Endothelial cell of umbilical vein (primary cell): ENCODE measurements around the gene C5AR2.

Experiments
- CTCF ChIP-seq, 2 donors: IDR thresholded peaks; 1 replicate in 1 of 2; 2 replicates in 1 of 2; pipeline ENCODE4 v1.5.1; 2011; ENCODE audit warnings: low read length in 2 of 2, mild to moderate bottlenecking in 2 of 2, moderate library complexity in 2 of 2, control low read depth in 1 of 2, inconsistent platforms in 1 of 2, low read depth in 1 of 2; ENCODE audit not compliant: insufficient read depth in 1 of 2; ENCODE audit errors: extremely low read depth in 1 of 2
- EZH2 ChIP-seq: IDR thresholded peaks from 2 replicates; pipeline ENCODE4 v1.6.1; 2012; ENCODE audit warnings: borderline replicate concordance, low read depth, mild to moderate bottlenecking, moderate library complexity, low read length, inconsistent platforms; ENCODE audit not compliant: severe bottlenecking
- GATA2 ChIP-seq: IDR thresholded peaks from 2 replicates; pipeline ENCODE4 v1.7.0; 2011; ENCODE audit warnings: low read depth, mild to moderate bottlenecking, moderate library complexity, mixed read lengths, low read length; ENCODE audit not compliant: insufficient read length, insufficient read depth
- MAX ChIP-seq: IDR thresholded peaks from 2 replicates; pipeline ENCODE4 v1.6.1; 2011; ENCODE audit not compliant: insufficient read depth, insufficient read length
- POLR2A ChIP-seq: IDR thresholded peaks from 2 replicates; pipeline ENCODE4 v1.6.1; 2012; ENCODE audit warnings: low read depth, mild to moderate bottlenecking, control low read depth, low read length

- TF ChIP-seq EZH2 (no peak), POLR2A (no peak), CTCF (IDR thresholded peaks at IDR 0.05; ENCODE audit: extremely low read depth in 1 of 2, insufficient read depth in 1 of 2, low read depth in 1 of 2, low read length in 2 of 2) (no peak), GATA2 (no peak), MAX (no peak)
These were observed 10.3 kb upstream of the C5AR2 start for GRCh38 chr19:47321630-47322029.
